ENCODE measurements around the gene ZNF444.

The ZNF444 gene

GRCh38 chr19:56121180-56122167 lies 19.6 kb upstream of the ZNF444 start, which contains the start of gene ZNF787:
Gene ZNF787, minus strand, starts transcription at chr19:56121295. Its CDS starts 18,078 bp downstream, at chr19:56103217.
- TF ChIP-seq REST (IDR thresholded peaks at IDR 0.05; ENCODE audit: insufficient read depth in 1 of 2, low read depth in 2 of 2, low read length in 2 of 2): 0 out of 4 replicates have a peak, but pooled peaks of 1 of the 2 experiments have one; percentile 19
- TF ChIP-seq FOXP2 (optimal IDR thresholded peaks at IDR 0.05; ENCODE audit: borderline replicate concordance, extremely low read depth, extremely low read length, insufficient read depth): peak; percentile 57
- TF ChIP-seq POLR2AphosphoS5 (IDR thresholded peaks at IDR 0.05; ENCODE audit: low read depth, low read length): peak; percentile 52; the same call in 1 of the 2 replicates
- no peak for TF ChIP-seq SIN3A (IDR thresholded peaks at IDR 0.05; ENCODE audit: borderline replicate concordance, insufficient read depth, low read length)

DNA sequence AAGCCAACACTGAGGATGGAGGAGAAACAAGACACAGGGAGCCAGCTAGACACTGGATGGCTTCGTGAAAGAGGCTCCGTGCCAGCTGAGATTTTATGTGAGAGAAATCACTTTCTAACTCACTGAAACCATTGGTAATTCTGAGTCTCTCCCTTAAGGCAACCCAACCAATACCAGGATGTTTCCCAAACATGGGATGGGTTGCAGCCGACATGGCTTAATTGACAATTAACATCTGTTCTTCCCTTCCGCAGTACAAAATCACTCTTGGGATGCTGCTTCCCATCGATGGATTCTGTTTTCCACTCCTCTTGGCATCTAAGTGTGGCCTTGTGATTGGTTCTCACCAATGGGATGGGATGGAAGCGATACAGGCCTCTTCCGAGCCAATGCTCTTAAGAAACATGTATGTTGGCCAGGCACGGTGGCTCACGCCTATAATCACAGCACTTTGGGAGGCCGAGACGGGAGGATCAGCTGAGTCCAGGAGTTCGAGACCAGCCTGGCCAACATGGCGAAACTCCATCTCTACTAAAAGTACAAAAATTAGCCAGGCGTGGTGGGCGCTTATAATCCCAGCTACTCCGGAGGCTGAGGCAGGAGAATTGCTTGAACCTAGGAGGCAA lies 17.7 kb upstream of the ZNF444 start:
- TF ChIP-seq FOXP2 (optimal IDR thresholded peaks at IDR 0.05; ENCODE audit: borderline replicate concordance, extremely low read depth, extremely low read length, insufficient read depth) (no peak), TAF1 (IDR thresholded peaks at IDR 0.05; ENCODE audit: borderline replicate concordance, insufficient read depth, low read length) (no peak), REST (IDR thresholded peaks at IDR 0.05; ENCODE audit: insufficient read depth in 1 of 2, low read depth in 2 of 2, low read length in 2 of 2) (no peak), POLR2AphosphoS5 (IDR thresholded peaks at IDR 0.05; ENCODE audit: low read depth, low read length) (no peak), SIN3A (IDR thresholded peaks at IDR 0.05; ENCODE audit: borderline replicate concordance, insufficient read depth, low read length) (no peak)

DNA sequence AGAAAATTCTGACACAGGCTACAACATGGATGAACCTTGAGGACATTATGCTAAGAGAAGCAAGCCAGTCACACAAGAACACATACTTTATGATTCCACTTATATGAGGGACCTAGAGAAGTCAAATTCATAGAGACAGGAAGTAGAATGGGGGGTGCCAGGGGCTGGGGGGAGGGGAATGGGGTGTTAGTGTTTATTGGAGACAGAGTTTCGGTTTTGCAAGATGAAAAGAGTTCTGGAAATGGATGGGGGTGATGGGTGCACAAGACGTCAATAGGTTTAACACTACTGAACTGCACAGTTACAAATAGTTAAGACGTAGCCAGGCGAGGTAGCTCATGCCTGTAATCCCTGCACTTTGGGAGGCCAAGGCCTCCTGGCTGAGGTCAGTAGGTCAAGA lies 16.5 kb upstream of the ZNF444 start:
- TF ChIP-seq POLR2AphosphoS5 (IDR thresholded peaks at IDR 0.05; ENCODE audit: low read depth, low read length) (no peak), FOXP2 (optimal IDR thresholded peaks at IDR 0.05; ENCODE audit: borderline replicate concordance, extremely low read depth, extremely low read length, insufficient read depth) (no peak), TAF1 (IDR thresholded peaks at IDR 0.05; ENCODE audit: borderline replicate concordance, insufficient read depth, low read length) (no peak), SIN3A (IDR thresholded peaks at IDR 0.05; ENCODE audit: borderline replicate concordance, insufficient read depth, low read length) (no peak), REST (IDR thresholded peaks at IDR 0.05; ENCODE audit: insufficient read depth in 1 of 2, low read depth in 2 of 2, low read length in 2 of 2) (no peak)

DNA sequence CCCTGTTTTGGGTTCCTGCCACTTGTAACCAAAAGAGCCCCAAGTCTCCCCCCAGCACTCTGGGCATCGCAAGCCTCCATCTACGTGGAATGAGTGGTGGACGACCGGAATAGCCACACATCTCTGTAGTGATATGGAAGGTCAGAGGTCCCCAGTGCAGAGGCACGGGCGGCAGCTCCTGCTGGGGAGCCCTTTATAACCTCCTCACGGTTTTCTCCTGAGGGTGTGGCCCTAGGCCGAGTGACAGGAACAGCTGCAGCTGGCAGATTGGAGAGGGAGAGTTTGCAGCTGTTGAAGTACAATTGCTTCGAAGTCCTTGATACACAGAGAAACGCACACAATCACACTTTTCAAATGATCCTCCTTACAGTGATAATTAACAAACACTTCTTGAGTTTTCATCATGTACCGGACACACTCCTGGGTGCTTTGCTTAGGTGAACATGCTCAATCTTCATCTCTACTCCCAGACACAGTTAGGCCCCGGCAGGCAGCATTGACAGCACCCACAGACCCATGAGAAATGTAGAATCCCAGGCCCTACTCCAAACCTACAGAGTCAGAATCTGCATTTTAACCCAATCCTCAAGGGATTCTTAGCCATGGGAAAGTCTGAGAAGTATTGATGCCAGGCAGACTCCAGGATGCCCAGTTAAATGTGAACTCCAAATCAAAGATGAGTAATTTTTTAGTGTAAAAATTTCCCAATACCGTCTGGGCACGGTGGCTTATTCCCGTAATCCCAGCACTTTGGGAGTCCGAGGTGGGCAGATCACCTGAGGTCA lies 15.1 kb upstream of the ZNF444 start:
- TF ChIP-seq FOXP2 (optimal IDR thresholded peaks at IDR 0.05; ENCODE audit: borderline replicate concordance, extremely low read depth, extremely low read length, insufficient read depth) (no peak), REST (IDR thresholded peaks at IDR 0.05; ENCODE audit: insufficient read depth in 1 of 2, low read depth in 2 of 2, low read length in 2 of 2) (no peak), TAF1 (IDR thresholded peaks at IDR 0.05; ENCODE audit: borderline replicate concordance, insufficient read depth, low read length) (no peak), SIN3A (IDR thresholded peaks at IDR 0.05; ENCODE audit: borderline replicate concordance, insufficient read depth, low read length) (no peak), POLR2AphosphoS5 (IDR thresholded peaks at IDR 0.05; ENCODE audit: low read depth, low read length) (no peak)

Measured in PFSK-1 (cell line).